ENCODE results near the gene FOXG1.

GRCh38 chr14:28755198-28755815, 11.3 kb upstream of the FOXG1 start:
- TF ChIP-seq CTCF (IDR thresholded peaks at IDR 0.05): no peak
- no peak for TF ChIP-seq POLR2A (IDR thresholded peaks at IDR 0.05)
- TF ChIP-seq POLR2AphosphoS5 (IDR thresholded peaks at IDR 0.05): no peak
- no peak for TF ChIP-seq EP300 (IDR thresholded peaks at IDR 0.05)

All from gastroesophageal sphincter (tissue), 3 donors.